B cell (primary cell): ENCODE results near the gene PFKP. TPM values are rescaled to one million over a fixed set of nuclear protein-coding genes. Genes with fewer than 3 reads are reported as not detected.

Source experiments
- ATAC-seq: fragments of 200-7000 bp; cut with Tn5 transposase; one replicate; pipeline ENCODE4 v1.10.0; 2021; ENCODE audit warnings: low read depth, mild to moderate bottlenecking, moderate number of reproducible peaks, moderate library complexity
- CTCF ChIA-PET: fragments of 350-600 bp; sonication (Branson Sonifier 250); formaldehyde crosslinking; loops from one replicate; lab custom pipeline; 2021; ENCODE audit warnings: antibody characterized with exemption, inconsistent platforms; lab: Charles Lee
- POLR2A ChIA-PET: fragments of 350-600 bp; sonication (Branson Sonifier 250); formaldehyde crosslinking; loops from one replicate; lab custom pipeline; 2021; ENCODE audit warnings: antibody characterized with exemption; lab: Charles Lee
- DNase-seq: peaks from one replicate; pipeline ENCODE4 v3.0.0; 2013
- H2AFZ ChIP-seq: 2 replicates; pipeline ENCODE4 v1.6.1; 2012; ENCODE audit warnings: mild to moderate bottlenecking, low read depth, low read length; ENCODE audit not compliant: insufficient read depth, poor library complexity, severe bottlenecking
- H3K27ac ChIP-seq, 2 donors: 1 replicate in 1 of 2; 2 replicates in 1 of 2; pipeline ENCODE4 v1.5.1; 2012 to 2013; ENCODE audit warnings: low read length in 2 of 2, mild to moderate bottlenecking in 2 of 2, moderate library complexity in 1 of 2
- H3K27me3 ChIP-seq, 4 experiments: fragments of 200-600 bp in 1 of 4; sonication (generic) in 1 of 4; replicated peaks in 1 of 4; 1 replicate in 2 of 4; 2 replicates in 2 of 4; pipeline versions ENCODE4 v1.6.1 to v1.7.0; 2013 to 2016; ENCODE audit warnings: low read length in 3 of 4, mild to moderate bottlenecking in 2 of 4, mixed read lengths in 1 of 4, moderate library complexity in 1 of 4; ENCODE audit not compliant: insufficient read depth in 4 of 4, control insufficient read depth in 3 of 4; ENCODE audit errors: control extremely low read depth in 1 of 4
- H3K36me3 ChIP-seq, 2 experiments: replicated peaks in 1 of 2; 1 replicate in 1 of 2; 2 replicates in 1 of 2; pipeline versions ENCODE4 v1.6.1 to v1.7.1; 2013; ENCODE audit warnings: low read length in 1 of 2; ENCODE audit not compliant: insufficient read depth in 2 of 2, control insufficient read depth in 1 of 2; ENCODE audit errors: control extremely low read depth in 1 of 2, extremely low read depth in 1 of 2
- H3K4me1 ChIP-seq, 2 donors: fragments of 200-600 bp in 1 of 2; sonication (generic) in 1 of 2; 1 replicate in 1 of 2; 2 replicates in 1 of 2; pipeline versions ENCODE4 v1.5.1 to v1.6.1; 2013 to 2017; ENCODE audit warnings: low read length in 2 of 2; ENCODE audit not compliant: control insufficient read depth in 2 of 2, insufficient read depth in 2 of 2
- H3K4me2 ChIP-seq: replicated peaks from 2 replicates; pipeline ENCODE3; 2012; ENCODE audit warnings: mild to moderate bottlenecking, low read depth, low read length; ENCODE audit not compliant: poor library complexity, severe bottlenecking
- H3K4me3 ChIP-seq, 5 experiments: fragments of 200-600 bp in 1 of 5; sonication (generic) in 1 of 5; 1 replicate in 3 of 5; 2 replicates in 2 of 5; pipeline versions ENCODE4 v1.5.1 to v1.7.0; 2011 to 2016; ENCODE audit warnings: low read length in 4 of 5, mild to moderate bottlenecking in 4 of 5, low read depth in 2 of 5, control low read depth in 1 of 5, moderate library complexity in 1 of 5; ENCODE audit not compliant: insufficient read depth in 1 of 5; ENCODE audit errors: control extremely low read depth in 1 of 5, extremely low read depth in 1 of 5
- H3K79me2 ChIP-seq: fragments of 200-600 bp; sonication (generic); one replicate; pipeline ENCODE4 v1.6.0; 2016; ENCODE audit warnings: low read length; ENCODE audit not compliant: control insufficient read depth, insufficient read depth
- H3K9ac ChIP-seq: fragments of 200-600 bp; sonication (generic); 2 replicates; pipeline ENCODE4 v1.6.1; 2017; ENCODE audit warnings: mild to moderate bottlenecking, low read length, moderate library complexity
- H3K9me3 ChIP-seq, 3 donors: one replicate each; pipeline versions ENCODE4 v1.6.1 to v1.7.1; 2013; ENCODE audit warnings: low read length in 2 of 3; ENCODE audit not compliant: control insufficient read depth in 2 of 3, insufficient read depth in 1 of 3; ENCODE audit errors: control extremely low read depth in 1 of 3
- H4K20me1 ChIP-seq: 2 replicates; pipeline ENCODE4 v1.6.0; 2012; ENCODE audit warnings: mild to moderate bottlenecking, low read length; ENCODE audit not compliant: insufficient read depth, control insufficient read depth, poor library complexity, severe bottlenecking
- H3K27ac Mint-ChIP-seq: one replicate; pipeline ENCODE4 v1.8.0; 2021; ENCODE audit warnings: mixed read lengths
- H3K27me3 Mint-ChIP-seq: one replicate; pipeline ENCODE4 v1.8.0; 2021; ENCODE audit warnings: mixed read lengths
- H3K4me1 Mint-ChIP-seq: one replicate; pipeline ENCODE4 v1.8.0; 2021; ENCODE audit warnings: mixed read lengths
- H3K4me3 Mint-ChIP-seq: one replicate; pipeline ENCODE4 v1.8.0; 2021; ENCODE audit warnings: mixed read lengths
- H3K9me3 Mint-ChIP-seq: one replicate; pipeline ENCODE4 v1.8.0; 2022; ENCODE audit warnings: mixed read lengths; ENCODE audit not compliant: insufficient read depth
- CTCF ChIP-seq: fragments of 200-600 bp; IDR thresholded peaks from one replicate; pipeline ENCODE4 v1.8.0; 2022; ENCODE audit warnings: antibody characterized with exemption, mild to moderate bottlenecking
- EZH2 ChIP-seq: IDR thresholded peaks from 2 replicates; pipeline ENCODE4 v1.6.1; 2012; ENCODE audit warnings: borderline replicate concordance, low read depth, mild to moderate bottlenecking, moderate library complexity, low read length; ENCODE audit not compliant: insufficient read depth, poor library complexity, severe bottlenecking
- WGBS: methylation state at CpG from one replicate; pipeline ENCODE4 v1.1.5; 2013; ENCODE audit warnings: missing lambda C conversion rate; ENCODE audit not compliant: insufficient coverage; 5-methylcytosine and 5-hydroxymethylcytosine counted together
- intact Hi-C: fragments of 100-400 bp; cut with micrococcal nuclease; formaldehyde crosslinking; loops from one replicate; pipeline ENCODE4 v1.10.0; 2022
- polyA plus RNA-seq: library from polyadenylated mRNA; depleted of rRNA; stranded (reverse); fragments of >200 nt; gene quantifications from 2 replicates; pipeline ENCODE4 v1.2.3, GENCODE V29; 2012
- total RNA-seq, 2 donors: library from RNA; stranded (reverse); fragments of 120-200 nt in 1 of 2; gene quantifications; 1 replicate in 1 of 2; 2 replicates in 1 of 2; pipeline versions ENCODE4 v1.2.3 to v1.2.4, GENCODE V29; 2013 to 2022

PFKP gene
- total and polyA plus RNA-seq, 2 donors (not counting 1 experiment from before 2014, with no cell fraction given) = 41.4 to 54.3 TPM

- Histone ChIP-seq H3K4me3 (no peak overlapping the region), H3K9me3 (no peaks in the 10 kb centered on the region), H3K79me2 (peaks cover 87% of the 10 kb centered on the region), H3K27ac (no peak overlapping the region), H3K36me3 (peaks cover 0 to 7% of the 10 kb centered on the region in 2 experiments), H3K27me3 (no peaks in the 10 kb centered on the region), H3K9ac (no peak overlapping the region), H2AFZ (no peak overlapping the region), H3K4me1 (no peaks in the 10 kb centered on the region), H3K4me2 (no peak overlapping the region), H4K20me1 (peaks cover 71% of the 10 kb centered on the region)
- WGBS = 97% methylated on average over 7 of the region's 10 CpGs
- DNase-seq (no peak), ATAC-seq (no peak)
- CTCF ChIA-PET = interaction anchor here (1.0 kb wide), 1 partner anchor 28 kb away, joined by 3 read pairs; no protein-coding TSS in a partner anchor
- Mint-ChIP-seq H3K4me3 (no peak overlapping the region), H3K27ac (no peak overlapping the region), H3K4me1 (peaks cover 14% of the 10 kb centered on the region), H3K9me3 (no peaks in the 10 kb centered on the region), H3K27me3 (no peaks in the 10 kb centered on the region)
- intact Hi-C loops = no loop called here
- POLR2A ChIA-PET = no interaction called here
- TF ChIP-seq CTCF (no peak), EZH2 (no peak)
These were observed 7.7 kb downstream of the PFKP start for GRCh38 chr10:3074985-3075600.

GRCh38 chr10:3076138-3076537, 8.8 kb downstream of the PFKP start:
- Histone ChIP-seq H3K36me3 (peaks cover 0 to 7% of the 10 kb centered on the region in 2 experiments), H3K27me3 (no peaks in the 10 kb centered on the region), H3K4me2 (no peak overlapping the region), H3K9me3 (no peaks in the 10 kb centered on the region), H2AFZ (no peak overlapping the region), H3K79me2 (peaks cover 76% of the 10 kb centered on the region), H3K4me1 (no peaks in the 10 kb centered on the region), H3K9ac (no peak overlapping the region), H3K27ac (no peak overlapping the region), H3K4me3 (no peak overlapping the region), H4K20me1 (peaks cover 67% of the 10 kb centered on the region)
- no peaks in the 10 kb centered on the region for H3K27me3 Mint-ChIP-seq
- TF ChIP-seq CTCF = no peak
- TF ChIP-seq EZH2 = no peak
- ATAC-seq = no peak
- H3K9me3 Mint-ChIP-seq = no peaks in the 10 kb centered on the region
- no peak overlapping the region for H3K27ac Mint-ChIP-seq
- 95% methylated on average over 14 of the region's 16 CpGs for WGBS
- intact Hi-C loops = no loop called here
- ChIA-PET POLR2A (no interaction called here), CTCF (no interaction called here)
- no peak for DNase-seq
- H3K4me1 Mint-ChIP-seq = peaks cover 12% of the 10 kb centered on the region
- H3K4me3 Mint-ChIP-seq = no peak overlapping the region
